PC-9 (cell line): ENCODE results near the gene KLRK1. TPM values are rescaled to one million over a fixed set of nuclear protein-coding genes. Genes with fewer than 3 reads are reported as not detected.
A peak's percentile ranks its signal among the peaks of the same experiment; 100 is the strongest.
"Not testable (repeated sequence)": the region's sequence is repeated elsewhere in the genome, so short reads cannot be mapped to it uniquely, and the experiment has no call there.

ENCODE experiments used
- BruUV-seq: library from RNA; stranded (reverse); fragments of 400-500 nt; replicated peaks from 2 replicates; lab custom pipeline; 2021; lab: Mats Ljungman, UMichigan
- CTCF ChIA-PET: fragments of 300-600 bp; sonication (Branson Sonifier 250); formaldehyde crosslinking; loops from one replicate; lab custom pipeline; 2022; ENCODE audit warnings: antibody characterized with exemption; lab: Charles Lee
- POLR2A ChIA-PET: fragments of 300-600 bp; sonication (Branson Sonifier 250); formaldehyde crosslinking; loops from one replicate; lab custom pipeline; 2022; ENCODE audit warnings: antibody characterized with exemption; ENCODE audit not compliant: unreplicated experiment; lab: Charles Lee
- DNase-seq, 2 experiments: peaks; one replicate each; pipeline versions ENCODE4 v3.0.0 to v3.0.0-alpha.2; 2015 to 2022; ENCODE audit warnings: mixed read lengths in 1 of 2
- H2AFZ ChIP-seq: fragments of 200-600 bp; sonication (generic); 2 replicates; pipeline ENCODE4 v1.8.1; 2017; ENCODE audit warnings: antibody characterized with exemption
- H3F3A ChIP-seq: fragments of 200-600 bp; sonication (generic); 2 replicates; pipeline ENCODE4 v1.8.1; 2017; ENCODE audit warnings: antibody characterized with exemption, mild to moderate bottlenecking, low read depth; ENCODE audit not compliant: insufficient read depth
- H3K27ac ChIP-seq: fragments of 200-600 bp; sonication (generic); 2 replicates; pipeline ENCODE4 v1.6.1; 2016; ENCODE audit warnings: mixed run types
- H3K27me3 ChIP-seq: fragments of 200-600 bp; sonication (generic); 2 replicates; pipeline ENCODE4 v1.6.1; 2016; ENCODE audit warnings: low read depth, mixed run types; ENCODE audit not compliant: insufficient read depth
- H3K36me3 ChIP-seq: fragments of 200-600 bp; sonication (generic); 2 replicates; pipeline ENCODE4 v1.6.1; 2016; ENCODE audit warnings: low read depth, mixed run types
- H3K4me1 ChIP-seq: fragments of 200-600 bp; sonication (generic); replicated peaks from 2 replicates; pipeline ENCODE4 v1.6.1; 2016; ENCODE audit warnings: mixed run types; ENCODE audit not compliant: insufficient read depth
- H3K4me2 ChIP-seq: fragments of 200-600 bp; sonication (generic); 2 replicates; pipeline ENCODE4 v1.6.1; 2017; ENCODE audit warnings: mixed run types
- H3K4me3 ChIP-seq: fragments of 200-600 bp; sonication (generic); 2 replicates; pipeline ENCODE4 v1.6.1; 2016; ENCODE audit warnings: mixed run types
- H3K79me2 ChIP-seq: fragments of 200-600 bp; sonication (generic); 2 replicates; pipeline ENCODE4 v1.6.1; 2017; ENCODE audit warnings: low read depth, mixed run types
- H3K9me2 ChIP-seq: fragments of 200-600 bp; sonication (generic); 2 replicates; pipeline ENCODE4 v1.8.1; 2017; ENCODE audit warnings: mild to moderate bottlenecking; ENCODE audit not compliant: insufficient read depth
- H3K9me3 ChIP-seq: fragments of 200-600 bp; sonication (generic); 2 replicates; pipeline ENCODE4 v1.8.1; 2016; ENCODE audit warnings: low read depth; ENCODE audit not compliant: insufficient read depth
- H4K20me1 ChIP-seq: fragments of 200-600 bp; sonication (generic); 2 replicates; pipeline ENCODE4 v1.8.1; 2017; ENCODE audit not compliant: insufficient read depth
- EZH2 ChIP-seq: fragments of 200-600 bp; sonication (generic); IDR thresholded peaks from 2 replicates; pipeline ENCODE4 v1.8.0; 2017; ENCODE audit warnings: antibody characterized with exemption, low read depth
- intact Hi-C: fragments of 100-400 bp; cut with micrococcal nuclease; formaldehyde crosslinking; loops from one replicate; pipeline ENCODE4 v1.10.0; 2022; ENCODE audit not compliant: unreplicated experiment
- total RNA-seq: library from RNA; stranded (reverse); gene quantifications from 2 replicates; pipeline ENCODE4 v1.2.3, GENCODE V29; 2021
- TF ChIP-seq, protein P1 (sequence below): fragments of 200-600 bp; sonication (generic); conservative IDR thresholded peaks from 2 replicates; pipeline ENCODE4 v1.6.1; 2017; ENCODE audit warnings: mixed run types, antibody characterized with exemption, mild to moderate bottlenecking, moderate library complexity

KLRK1 gene
- total RNA-seq, 1 experiment from 2014 or later: not detected

DNA sequence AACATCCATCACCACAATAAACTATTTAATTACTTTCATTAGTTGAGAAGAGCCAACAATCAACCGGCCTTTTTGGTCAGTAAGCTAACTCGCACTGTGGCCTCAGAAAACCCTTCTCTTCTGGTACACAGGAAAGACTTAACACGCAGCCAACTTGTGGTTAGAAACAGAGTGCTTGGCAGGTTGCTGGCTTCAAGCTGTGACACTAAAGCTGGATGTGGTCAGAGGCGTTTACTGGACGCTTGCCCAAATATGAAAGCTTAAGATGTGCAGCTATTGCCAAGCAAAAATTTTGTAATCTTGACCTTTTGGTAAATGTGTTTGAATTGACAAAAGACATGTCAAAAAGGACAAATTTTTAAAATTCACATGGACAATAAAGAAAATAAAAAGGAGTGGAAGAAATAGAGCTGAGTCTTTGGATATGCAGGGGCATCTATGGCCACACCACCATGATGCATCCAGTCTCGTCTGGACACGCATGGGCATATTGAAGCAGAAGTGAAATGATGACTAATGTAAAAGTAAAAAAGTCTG, 2.6 kb upstream of the KLRK1 start:
- TF ChIP-seq EZH2: no peak
- TF ChIP-seq, protein P1, sequence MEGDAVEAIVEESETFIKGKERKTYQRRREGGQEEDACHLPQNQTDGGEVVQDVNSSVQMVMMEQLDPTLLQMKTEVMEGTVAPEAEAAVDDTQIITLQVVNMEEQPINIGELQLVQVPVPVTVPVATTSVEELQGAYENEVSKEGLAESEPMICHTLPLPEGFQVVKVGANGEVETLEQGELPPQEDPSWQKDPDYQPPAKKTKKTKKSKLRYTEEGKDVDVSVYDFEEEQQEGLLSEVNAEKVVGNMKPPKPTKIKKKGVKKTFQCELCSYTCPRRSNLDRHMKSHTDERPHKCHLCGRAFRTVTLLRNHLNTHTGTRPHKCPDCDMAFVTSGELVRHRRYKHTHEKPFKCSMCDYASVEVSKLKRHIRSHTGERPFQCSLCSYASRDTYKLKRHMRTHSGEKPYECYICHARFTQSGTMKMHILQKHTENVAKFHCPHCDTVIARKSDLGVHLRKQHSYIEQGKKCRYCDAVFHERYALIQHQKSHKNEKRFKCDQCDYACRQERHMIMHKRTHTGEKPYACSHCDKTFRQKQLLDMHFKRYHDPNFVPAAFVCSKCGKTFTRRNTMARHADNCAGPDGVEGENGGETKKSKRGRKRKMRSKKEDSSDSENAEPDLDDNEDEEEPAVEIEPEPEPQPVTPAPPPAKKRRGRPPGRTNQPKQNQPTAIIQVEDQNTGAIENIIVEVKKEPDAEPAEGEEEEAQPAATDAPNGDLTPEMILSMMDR: no peak
- CTCF ChIA-PET: interaction anchor here (0.7 kb wide), 1 partner anchor 468 kb away, joined by 3 read pairs; no protein-coding TSS in a partner anchor
- Histone ChIP-seq H3K9me3 (0 out of 2 replicates have a peak, but pooled peaks cover 4% of the 10 kb centered on the region), H3K36me3 (no peaks in the 10 kb centered on the region), H3K4me3 (no peak overlapping the region), H2AFZ (no peak overlapping the region), H3F3A (peaks cover 22% of the 10 kb centered on the region), H3K27ac (no peak overlapping the region), H3K79me2 (no peaks in the 10 kb centered on the region), H3K4me2 (0 out of 2 replicates have a peak overlapping the region, but pooled peaks have one; percentile 17), H4K20me1 (no peaks in the 10 kb centered on the region), H3K27me3 (no peaks in the 10 kb centered on the region), H3K4me1 (peaks cover 30% of the 10 kb centered on the region), H3K9me2 (no peaks in the 10 kb centered on the region)
- intact Hi-C loops: loop anchor here (1.0 kb wide), 1 partner anchor 27 kb away; no protein-coding TSS in a partner anchor
- POLR2A ChIA-PET: interaction anchor here (0.6 to 0.8 kb wide), 2 partner anchors 28 to 31 kb away, joined by 4 to 9 read pairs; no protein-coding TSS in a partner anchor
- peak; percentile 79 to 85 for DNase-seq
- BruUV-seq: no TSS peak

DNA sequence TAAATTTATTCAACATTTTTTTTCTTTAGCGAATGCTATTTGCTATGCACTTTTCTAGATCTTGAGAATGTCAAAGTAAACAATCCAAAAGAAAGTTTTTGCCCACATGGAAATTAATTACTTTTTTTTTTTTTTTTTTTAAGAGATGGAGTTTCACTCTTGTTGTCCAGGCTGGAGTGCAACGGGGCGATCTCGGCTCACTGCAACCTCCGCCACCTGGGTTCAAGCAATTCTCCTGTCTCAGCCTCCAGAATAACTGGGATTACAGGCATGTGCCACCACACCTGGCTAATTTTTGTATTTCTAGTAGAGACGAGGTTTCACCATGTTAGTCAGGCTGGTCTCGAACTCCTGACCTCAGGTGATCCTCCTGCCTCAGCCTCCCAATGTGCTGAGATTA, 1.1 kb upstream of the KLRK1 start:
- DNase-seq, H3K4me2 ChIP-seq, H3K27me3 ChIP-seq, H3K27ac ChIP-seq, CTCF ChIA-PET, POLR2A ChIA-PET, H3K9me3 ChIP-seq, intact Hi-C loops, H3K4me3 ChIP-seq, H3K36me3 ChIP-seq, H4K20me1 ChIP-seq, H3K9me2 ChIP-seq, BruUV-seq, H3K79me2 ChIP-seq, H2AFZ ChIP-seq: not testable (repeated sequence)
- Histone ChIP-seq H3K4me1 (peaks cover 28% of the 10 kb centered on the region), H3F3A (peaks cover 20% of the 10 kb centered on the region)

DNA sequence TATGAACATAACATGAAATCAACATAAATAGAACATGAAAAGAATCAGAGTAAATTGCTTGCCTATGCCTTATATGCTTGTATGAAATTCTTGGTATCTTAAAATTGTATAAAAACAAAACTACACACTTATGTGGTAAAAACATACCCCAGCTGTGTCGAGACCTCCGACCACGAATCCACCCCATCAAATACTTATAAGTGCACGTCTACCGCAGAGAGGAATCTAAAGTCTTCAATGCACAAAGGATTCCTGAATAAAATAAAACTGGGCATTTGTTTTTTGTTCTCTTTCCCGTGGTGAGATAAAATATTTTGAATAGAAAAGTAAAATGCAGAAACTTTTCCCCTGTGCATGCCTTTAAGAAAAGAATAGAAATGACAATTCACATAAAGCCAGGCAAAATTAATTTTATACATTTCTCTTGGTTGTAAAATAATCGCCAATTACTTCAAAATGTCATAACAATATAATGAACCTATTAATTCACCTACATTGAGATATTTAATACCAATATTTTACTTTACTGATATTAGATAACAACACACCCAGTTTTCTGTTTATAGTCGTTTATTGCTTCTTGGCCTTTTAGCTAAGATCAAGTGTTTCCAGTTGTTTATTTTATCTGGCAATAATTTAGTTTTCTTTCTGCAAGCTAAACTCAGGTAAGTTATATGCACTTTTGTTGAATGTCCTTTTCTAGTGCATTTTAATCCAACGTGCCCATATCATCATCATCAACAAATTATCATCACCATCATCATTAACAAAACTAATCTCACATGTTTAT, 1.0 kb downstream of the KLRK1 start:
- POLR2A ChIA-PET: no interaction called here
- intact Hi-C loops: no loop called here
- H3K36me3 ChIP-seq: no peaks in the 10 kb centered on the region
- peaks cover 13% of the 10 kb centered on the region for H3K4me1 ChIP-seq
- no peak overlapping the region for H3K4me3 ChIP-seq
- H3K79me2 ChIP-seq: no peaks in the 10 kb centered on the region
- TF ChIP-seq, protein P1: no peak
- no peak for TF ChIP-seq EZH2
- H3F3A ChIP-seq: peaks cover 10% of the 10 kb centered on the region
- CTCF ChIA-PET: interaction anchor here (0.6 kb wide), 1 partner anchor 22 kb away, joined by 17 read pairs; no protein-coding TSS in a partner anchor
- H3K4me2 ChIP-seq: no peak overlapping the region
- no peak overlapping the region for H2AFZ ChIP-seq
- DNase-seq: no peak
- no TSS peak for BruUV-seq
- H3K27me3 ChIP-seq: no peaks in the 10 kb centered on the region
- H3K27ac ChIP-seq: no peak overlapping the region
- no peaks in the 10 kb centered on the region for H3K9me2 ChIP-seq
- H4K20me1 ChIP-seq: no peaks in the 10 kb centered on the region
- H3K9me3 ChIP-seq: peaks cover 3% of the 10 kb centered on the region; the same call in 1 of the 2 replicates

DNA sequence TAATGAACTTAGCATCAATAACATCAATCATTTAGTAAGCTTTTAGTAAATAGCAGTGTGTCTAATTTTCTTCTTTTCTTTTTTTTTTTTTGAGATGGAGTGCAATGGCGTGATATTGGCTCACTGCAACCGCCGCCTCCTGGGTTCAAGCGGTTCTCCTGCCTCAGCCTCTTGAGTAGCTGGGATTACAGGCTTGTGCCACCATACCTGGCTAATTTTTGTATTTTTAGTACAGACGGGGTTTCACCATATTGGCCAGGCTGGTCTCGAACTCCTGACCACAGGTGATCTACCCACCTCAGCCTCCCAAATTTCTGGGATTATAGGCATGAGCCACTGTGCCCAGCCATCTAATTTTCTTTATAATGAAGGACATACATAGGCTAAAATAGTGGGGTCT, 2.3 kb downstream of the KLRK1 start:
- not testable (repeated sequence) for H3K27ac ChIP-seq
- CTCF ChIA-PET: interaction anchor here (0.6 kb wide), 1 partner anchor 245 kb away, joined by 4 read pairs; no protein-coding TSS in a partner anchor

More for the DNA sequence above, 2.3 kb downstream of the KLRK1 start:
- H3K9me3 ChIP-seq, POLR2A ChIA-PET, H3K4me3 ChIP-seq, intact Hi-C loops, H3K4me2 ChIP-seq, H4K20me1 ChIP-seq, H2AFZ ChIP-seq, H3K9me2 ChIP-seq, H3F3A ChIP-seq, H3K79me2 ChIP-seq, DNase-seq, H3K27me3 ChIP-seq, BruUV-seq, H3K36me3 ChIP-seq, H3K4me1 ChIP-seq: not testable (repeated sequence)
